ENCODE measurements around the gene TMEM132D. TPM values are rescaled to one million over a fixed set of nuclear protein-coding genes. Genes with fewer than 3 reads are reported as not detected.

TMEM132D gene
- polyA plus RNA-seq, 1 donor = 1.6 TPM

- DNase-seq = no peak
Measured at GRCh38 chr12:129873111-129873832, 30.6 kb downstream of the TMEM132D start.

- DNase-seq = no peak
Measured at GRCh38 chr12:129871991-129872972, 31.5 kb downstream of the TMEM132D start.

GRCh38 chr12:129870796-129871195 is 33.0 kb downstream of the TMEM132D start:
- no peak for DNase-seq

- DNase-seq = no peak
Measured at GRCh38 chr12:129870136-129870535, 33.7 kb downstream of the TMEM132D start.

- no peak for DNase-seq
Measured at GRCh38 chr12:129868575-129868974, 35.2 kb downstream of the TMEM132D start.

GRCh38 chr12:129863938-129864337 is 39.9 kb downstream of the TMEM132D start:
- DNase-seq = no peak

- no peak for DNase-seq
Measured at GRCh38 chr12:129862561-129863175, 41.2 kb downstream of the TMEM132D start.

GRCh38 chr12:129861951-129862350 is 41.9 kb downstream of the TMEM132D start:
- DNase-seq = no peak

- no peak for DNase-seq
Measured at GRCh38 chr12:129854591-129854990, 49.2 kb downstream of the TMEM132D start.

- no peak for DNase-seq
Measured at GRCh38 chr12:129851296-129851695, 52.5 kb downstream of the TMEM132D start.

- DNase-seq = no peak
Measured at GRCh38 chr12:129848876-129849275, 54.9 kb downstream of the TMEM132D start.

- no peak for DNase-seq
Measured at GRCh38 chr12:129847063-129847462, 56.8 kb downstream of the TMEM132D start.

- no peak for DNase-seq
Measured at GRCh38 chr12:129844662-129845220, 59.1 kb downstream of the TMEM132D start.

- no peak for DNase-seq
Measured at GRCh38 chr12:129841251-129841650, 62.6 kb downstream of the TMEM132D start.

GRCh38 chr12:129840145-129840884 is 63.5 kb downstream of the TMEM132D start:
- no peak for DNase-seq

GRCh38 chr12:129839679-129840078 is 64.1 kb downstream of the TMEM132D start:
- no peak for DNase-seq

- DNase-seq = no peak
Measured at GRCh38 chr12:129831294-129831693, 72.5 kb downstream of the TMEM132D start.

GRCh38 chr12:129830796-129831195 is 73.0 kb downstream of the TMEM132D start:
- no peak for DNase-seq

GRCh38 chr12:129827866-129828384 is 75.9 kb downstream of the TMEM132D start:
- DNase-seq = no peak

- no peak for DNase-seq
Measured at GRCh38 chr12:129827102-129827865, 76.5 kb downstream of the TMEM132D start.

GRCh38 chr12:129826273-129826672 is 77.6 kb downstream of the TMEM132D start:
- no peak for DNase-seq
